SIG-M5 treated with dmso at 0.1 percent for 504 hours (cell line): ENCODE measurements around the gene CALHM6.

Source experiments
- DNase-seq: peaks from one replicate; lab custom pipeline; 2025; ENCODE audit not compliant: unreplicated experiment; lab: John Stamatoyannopoulos, UW

CALHM6 gene

DNA sequence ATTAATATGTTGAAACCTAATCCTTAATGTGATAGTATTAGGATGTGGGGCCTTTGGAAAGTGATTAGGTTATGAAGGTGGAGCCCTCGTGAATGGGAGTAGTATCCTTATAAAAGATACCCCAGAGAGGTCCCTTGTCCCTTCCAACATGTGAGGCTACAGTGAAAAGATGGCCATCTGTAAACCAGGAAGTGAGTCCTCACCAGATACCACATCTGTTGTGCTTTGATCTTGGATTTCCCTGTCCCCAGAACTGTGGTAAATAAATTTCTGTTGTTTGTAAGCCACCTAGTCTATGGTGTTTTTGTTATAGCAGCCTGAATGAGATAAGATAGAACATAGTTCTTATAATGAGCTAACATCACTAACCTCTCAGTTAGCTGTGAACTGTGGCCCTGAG is 16.6 kb upstream of the CALHM6 start:
- no peak for DNase-seq

DNA sequence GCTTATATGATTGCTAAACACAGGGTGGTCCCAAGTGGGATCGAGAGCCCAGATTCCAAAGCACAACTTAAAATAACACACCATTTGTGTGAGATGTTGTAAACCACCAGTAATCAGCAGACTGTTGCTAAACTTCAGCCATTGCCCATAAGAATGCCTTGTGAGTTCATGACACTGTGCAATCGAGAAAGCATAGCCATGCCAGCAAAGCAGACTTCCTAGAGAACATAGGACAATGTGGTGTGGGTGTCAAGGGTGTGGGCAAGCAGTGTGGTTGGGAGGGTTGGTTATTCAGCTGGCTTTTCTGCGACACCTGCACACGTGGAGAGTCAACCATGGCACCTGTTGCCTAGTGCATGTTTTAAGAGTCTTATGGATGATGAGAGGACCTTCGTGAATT is 16.1 kb upstream of the CALHM6 start:
- no peak for DNase-seq

DNA sequence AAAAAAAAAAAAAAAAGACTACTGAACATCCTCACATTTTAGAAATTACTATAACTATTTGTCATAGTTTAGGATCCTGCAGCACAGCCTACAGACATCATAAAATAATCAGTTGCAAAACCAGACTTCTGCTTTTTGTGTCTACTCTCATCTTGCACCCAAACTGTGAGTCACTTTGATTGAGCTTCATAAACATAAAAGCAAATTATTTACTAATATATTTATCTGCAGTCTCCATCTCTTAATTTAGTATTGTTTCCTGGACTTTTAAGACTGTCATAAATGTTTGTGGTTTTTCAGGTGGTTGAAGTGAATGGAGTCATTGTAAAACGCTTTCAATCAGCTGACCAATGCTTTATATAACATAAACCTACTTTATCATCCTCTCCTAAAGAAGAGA is 14.8 kb upstream of the CALHM6 start:
- peak; percentile 40 for DNase-seq

DNA sequence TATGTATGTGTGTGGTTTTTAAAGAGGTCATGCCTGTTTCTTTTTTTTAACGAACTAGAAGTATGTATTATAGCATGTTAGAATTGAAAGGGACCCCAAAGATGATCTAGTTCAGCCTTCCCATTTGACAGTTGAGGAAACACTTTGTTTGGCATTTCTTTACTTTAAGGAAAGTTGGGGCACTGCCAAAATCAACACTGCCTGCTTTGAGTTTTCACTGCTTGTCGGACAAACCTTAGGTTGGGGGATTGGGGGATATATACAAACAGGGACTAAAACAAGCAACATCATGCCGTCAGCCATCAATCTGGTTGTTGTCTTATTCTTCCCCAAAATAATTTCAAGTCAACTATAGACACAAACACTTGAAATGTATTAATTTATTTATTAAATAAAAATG is 14.1 kb upstream of the CALHM6 start:
- DNase-seq, result no peak

DNA sequence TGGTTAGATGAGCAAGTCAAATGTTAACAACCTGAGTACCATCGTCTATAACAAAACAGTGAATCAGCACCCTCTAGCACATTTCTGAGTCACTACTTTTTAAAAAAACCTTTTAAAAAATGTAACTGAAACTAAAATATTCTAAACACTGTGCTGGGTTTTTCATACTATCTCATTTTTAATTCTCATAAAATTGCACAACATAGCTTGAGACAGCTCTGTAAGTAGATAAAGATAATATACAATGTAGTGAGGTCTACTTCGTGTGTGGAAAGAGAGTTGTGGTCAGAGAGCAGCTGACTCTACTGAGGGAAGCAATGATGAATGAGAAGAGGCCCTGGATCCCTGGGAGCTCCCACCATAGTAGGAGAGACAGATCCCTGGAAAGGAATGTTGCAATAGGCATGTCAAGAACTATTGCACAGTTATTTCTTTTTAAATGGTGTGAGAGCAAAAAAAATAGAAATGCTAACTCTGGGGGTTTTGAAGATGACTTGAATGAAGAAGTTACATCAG is 13.6 kb upstream of the CALHM6 start:
- DNase-seq, result peak; percentile 57

DNA sequence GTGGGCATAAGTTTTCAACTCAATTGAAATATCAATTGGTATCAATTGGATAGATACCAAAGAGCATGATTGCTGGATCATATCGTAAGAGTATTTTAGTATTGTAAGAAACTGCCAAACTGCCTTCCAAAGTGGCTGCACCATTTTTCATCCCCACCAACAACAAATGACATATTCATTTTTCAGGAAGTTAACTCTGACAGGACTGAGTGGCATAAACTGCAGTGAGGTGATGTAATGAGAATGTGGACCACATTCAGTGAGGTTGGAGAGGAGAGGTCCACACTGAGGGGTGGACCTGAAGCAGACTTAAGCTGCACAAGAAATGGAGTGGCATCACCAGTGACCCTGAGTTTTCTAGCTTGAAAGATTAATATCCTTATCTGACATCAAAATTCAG is 11.6 kb upstream of the CALHM6 start:
- no peak for DNase-seq

DNA sequence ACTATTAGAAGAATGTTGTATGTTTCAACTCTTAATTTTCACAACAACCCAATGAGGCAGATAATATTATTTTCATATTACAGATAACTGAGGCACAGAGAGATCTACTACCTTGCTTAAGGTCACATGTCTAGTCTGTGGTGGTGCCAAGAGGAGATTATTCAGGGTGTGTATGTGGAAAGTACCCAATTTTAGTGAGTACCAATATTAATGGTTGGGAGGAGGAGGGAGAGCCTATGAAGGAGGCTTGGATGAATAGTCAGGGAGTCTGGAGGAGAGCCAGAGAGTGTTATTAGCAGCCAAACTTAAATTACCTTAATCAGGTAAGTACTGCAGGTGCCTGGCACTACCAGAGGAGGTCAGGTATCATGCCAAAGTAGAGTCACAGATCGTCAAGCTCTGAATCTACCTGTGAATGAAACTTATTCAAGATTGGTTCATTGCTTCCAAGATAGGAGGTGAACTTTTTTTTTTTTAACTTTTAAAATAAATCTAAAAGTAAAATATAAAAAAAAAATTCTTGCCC is 10.9 kb upstream of the CALHM6 start:
- DNase-seq, result no peak

DNA sequence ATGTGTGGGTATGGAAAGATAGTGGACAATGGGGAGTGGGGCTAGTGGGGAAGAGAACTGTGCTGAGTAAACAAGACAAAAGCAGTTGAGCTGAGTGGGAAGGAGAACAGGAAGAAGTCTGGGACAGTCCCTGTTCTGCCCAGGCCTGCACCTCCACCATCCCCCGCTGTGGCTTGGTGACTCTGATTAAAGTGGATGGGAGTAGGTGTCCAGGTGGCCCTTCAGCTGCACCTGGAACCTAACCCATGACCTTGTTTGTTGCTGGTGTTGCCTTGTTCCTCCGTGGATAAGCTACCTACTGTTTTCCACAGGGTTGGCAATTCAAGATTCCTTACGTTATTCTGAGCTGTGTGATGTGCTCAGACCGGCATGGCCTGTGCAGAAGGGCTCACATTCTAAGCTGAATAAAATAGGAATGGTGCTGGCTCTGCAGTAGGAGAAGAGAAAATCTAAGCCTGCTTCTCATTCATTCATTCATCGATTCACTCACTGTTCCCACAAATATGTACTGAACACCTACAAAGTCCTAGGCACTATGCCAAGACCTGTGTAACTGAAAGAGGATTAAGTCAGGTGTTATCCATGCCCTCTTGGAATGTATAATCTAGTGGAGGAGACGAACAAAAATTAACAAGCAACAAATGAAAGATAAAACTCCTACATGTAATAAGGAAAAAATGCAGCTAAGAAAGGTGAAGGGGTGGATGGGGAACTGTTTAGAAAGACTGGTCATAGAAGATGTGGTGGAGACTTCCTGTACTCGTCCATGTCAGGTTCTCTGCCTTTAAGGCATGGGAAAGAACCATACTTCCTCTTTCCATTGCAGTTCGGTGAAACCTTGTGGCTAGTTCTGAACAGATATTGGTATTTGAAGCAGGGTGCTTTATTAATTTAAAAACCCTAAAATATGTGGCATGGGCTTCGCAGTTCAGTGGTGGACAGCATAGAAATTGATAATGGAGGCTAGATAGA is 10.1 kb upstream of the CALHM6 start:
- DNase-seq, result peak; percentile 70

DNA sequence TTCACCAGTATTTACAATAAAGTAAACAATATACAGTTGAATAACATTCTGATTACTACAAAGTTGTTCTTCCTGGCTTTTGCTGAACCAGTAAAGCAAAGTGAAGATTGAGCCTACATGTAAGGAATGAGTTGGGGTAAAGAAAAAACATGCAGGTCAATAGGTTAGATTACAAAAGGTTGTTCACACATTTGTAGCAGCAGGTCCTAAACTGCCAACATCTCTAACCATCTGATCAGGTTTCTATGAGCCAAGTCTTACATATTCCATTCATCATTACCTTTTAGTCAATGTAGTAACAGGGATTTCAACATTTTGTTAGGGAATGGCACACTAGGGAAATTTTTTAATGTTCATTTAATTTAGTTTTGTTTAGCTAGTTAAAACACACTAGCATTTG is 9.3 kb upstream of the CALHM6 start:
- no peak for DNase-seq

DNA sequence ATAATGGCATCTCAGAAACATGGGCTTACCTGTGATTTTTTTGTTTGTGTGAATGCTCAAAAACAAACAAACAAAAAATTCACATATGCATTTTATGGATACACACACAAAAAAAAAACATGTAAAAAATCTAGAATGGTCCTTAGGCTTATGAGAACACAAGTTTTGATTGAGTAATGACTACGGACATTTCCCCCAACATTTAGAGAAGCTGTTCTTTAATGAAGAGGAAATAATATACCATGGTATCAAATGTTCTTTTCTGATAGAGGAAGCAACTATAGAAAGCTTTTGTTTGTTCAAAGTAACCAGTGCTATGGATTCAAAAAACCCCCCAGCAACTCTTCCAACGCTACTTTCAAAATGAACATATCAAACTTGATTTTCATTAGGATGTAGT is 8.6 kb upstream of the CALHM6 start:
- DNase-seq, result no peak

DNA sequence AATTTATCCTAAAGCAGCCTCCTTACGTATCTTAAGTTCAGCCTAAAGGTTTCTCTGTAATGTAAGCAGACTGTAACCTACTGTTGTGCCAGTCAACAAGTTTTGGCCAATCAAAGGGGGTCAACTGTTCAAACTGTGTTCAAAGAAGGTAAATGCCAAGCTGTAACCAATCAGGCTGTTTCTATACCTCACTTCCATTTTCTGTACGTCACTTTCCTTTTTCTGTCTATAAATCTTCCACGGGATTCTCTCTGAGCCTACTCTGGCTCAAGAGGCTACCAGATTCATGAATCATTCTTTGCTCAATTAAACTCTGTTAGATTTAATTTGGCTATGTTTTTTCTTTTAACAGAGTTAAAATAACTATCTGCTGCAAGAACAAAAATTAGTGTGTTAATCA is 5.1 kb upstream of the CALHM6 start:
- DNase-seq, result no peak

DNA sequence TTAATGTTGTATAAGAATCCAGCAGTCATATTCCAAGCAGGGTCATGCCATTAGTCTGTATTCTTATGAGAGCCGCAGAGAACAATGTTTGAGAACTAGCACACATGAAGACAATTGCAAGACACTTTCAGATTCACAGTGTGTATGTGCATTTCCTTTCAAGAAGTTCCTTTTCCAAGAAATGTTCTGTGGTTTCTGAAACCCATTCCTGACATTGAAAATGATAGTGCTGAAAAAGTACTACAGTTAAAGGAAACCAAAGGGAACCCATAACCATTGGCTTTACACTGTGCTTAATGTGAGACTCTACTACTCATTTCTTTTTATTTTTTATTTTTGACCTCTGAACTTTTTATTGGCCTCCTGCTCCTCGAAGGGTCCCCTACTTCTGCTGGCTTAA is 4.2 kb upstream of the CALHM6 start:
- DNase-seq, result no peak

DNA sequence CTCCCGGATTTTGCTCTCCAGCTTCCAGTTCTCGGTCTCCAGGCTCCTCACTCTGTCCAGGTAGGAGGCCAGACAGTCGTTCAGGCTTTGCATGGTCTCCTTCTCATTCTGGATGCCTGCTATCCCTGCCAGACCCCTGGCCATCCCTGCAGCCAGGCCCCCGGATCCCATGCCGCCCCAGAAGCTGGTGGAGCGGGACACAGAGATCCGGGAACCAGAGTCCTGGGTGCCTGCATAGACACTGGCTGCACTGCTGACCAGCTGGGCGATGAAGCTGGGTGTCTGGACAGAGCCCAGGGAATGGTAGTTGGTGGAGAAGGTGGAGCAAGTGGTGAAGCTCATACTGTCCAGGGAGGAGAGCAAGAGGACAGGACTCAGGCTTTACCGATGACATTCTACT is 2.9 kb upstream of the CALHM6 start:
- no peak for DNase-seq

DNA sequence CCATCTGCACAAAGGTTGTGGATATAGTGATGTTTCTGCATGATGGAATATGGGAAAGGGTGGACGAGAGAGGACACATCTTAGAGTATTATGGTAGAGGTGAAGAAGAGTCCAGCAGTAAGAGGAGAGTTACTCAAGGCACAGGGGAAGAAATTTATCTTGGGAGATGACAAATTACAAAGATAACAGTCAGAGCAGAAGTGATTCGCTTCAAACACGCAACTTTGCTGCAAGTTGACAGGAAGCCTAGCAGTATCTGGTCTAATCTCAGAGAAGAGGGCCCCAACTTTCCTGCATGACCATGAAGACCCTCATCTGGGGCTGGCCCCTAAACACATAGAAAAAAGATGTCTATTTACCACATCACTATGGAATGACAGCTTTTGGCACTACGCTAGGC is 1.2 kb upstream of the CALHM6 start:
- DNase-seq, result no peak

DNA sequence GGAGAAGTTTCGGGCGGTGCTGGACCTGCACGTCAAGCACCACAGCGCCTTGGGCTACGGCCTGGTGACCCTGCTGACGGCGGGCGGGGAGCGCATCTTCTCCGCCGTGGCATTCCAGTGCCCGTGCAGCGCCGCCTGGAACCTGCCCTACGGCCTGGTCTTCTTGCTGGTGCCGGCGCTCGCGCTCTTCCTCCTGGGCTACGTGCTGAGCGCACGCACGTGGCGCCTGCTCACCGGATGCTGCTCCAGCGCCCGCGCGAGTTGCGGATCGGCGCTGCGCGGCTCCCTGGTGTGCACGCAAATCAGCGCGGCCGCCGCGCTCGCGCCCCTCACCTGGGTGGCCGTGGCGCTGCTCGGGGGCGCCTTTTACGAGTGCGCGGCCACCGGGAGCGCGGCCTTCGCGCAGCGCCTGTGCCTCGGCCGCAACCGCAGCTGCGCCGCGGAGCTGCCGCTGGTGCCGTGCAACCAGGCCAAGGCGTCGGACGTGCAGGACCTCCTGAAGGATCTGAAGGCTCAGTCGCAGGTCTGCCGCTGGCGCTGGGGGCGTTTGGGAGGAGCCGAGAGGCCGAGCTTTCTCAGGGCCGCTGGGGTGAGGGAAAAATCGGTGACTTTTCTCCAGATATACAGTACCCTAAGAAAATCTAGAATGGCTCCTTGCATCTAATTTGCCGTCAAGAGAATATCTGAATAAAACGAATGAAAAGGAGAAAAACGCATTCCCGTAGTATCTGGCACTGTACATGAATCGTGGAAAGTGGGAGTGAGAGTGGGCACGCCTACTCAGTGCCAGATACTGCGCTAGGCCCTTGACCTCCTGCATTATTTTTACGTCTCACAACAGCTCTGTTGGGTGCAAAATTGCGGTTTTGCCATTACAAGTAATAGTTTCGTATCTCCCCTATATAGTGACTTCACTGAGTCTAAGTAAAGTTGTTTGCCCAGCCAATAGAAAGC is 1.0 kb downstream of the CALHM6 start:
- DNase-seq, result no peak

DNA sequence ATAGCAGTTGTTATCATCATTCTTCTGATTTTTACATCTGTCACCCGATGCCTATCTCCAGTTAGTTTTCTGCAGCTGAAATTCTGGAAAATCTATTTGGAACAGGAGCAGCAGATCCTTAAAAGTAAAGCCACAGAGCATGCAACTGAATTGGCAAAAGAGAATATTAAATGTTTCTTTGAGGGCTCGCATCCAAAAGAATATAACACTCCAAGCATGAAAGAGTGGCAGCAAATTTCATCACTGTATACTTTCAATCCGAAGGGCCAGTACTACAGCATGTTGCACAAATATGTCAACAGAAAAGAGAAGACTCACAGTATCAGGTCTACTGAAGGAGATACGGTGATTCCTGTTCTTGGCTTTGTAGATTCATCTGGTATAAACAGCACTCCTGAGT is 2.1 kb downstream of the CALHM6 start:
- no peak for DNase-seq

DNA sequence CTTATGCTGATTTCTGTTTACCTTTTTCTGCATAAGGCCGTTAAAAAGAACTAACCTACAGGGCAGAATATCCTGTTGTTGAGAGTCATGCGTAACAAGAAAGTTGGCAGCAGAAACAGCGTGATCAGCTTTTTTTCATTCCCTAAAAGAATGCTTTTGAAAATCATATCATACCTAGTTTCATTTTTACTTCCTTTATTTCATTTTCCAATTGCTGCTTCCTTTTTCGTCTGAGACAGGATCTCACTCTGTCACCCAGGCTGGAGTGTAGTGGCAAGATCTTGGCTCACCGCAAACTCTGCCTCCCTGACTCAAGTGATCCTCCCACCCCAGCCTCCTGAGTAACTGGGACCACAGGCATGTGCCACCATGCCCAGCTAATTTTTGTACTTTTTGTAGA is 4.1 kb downstream of the CALHM6 start:
- DNase-seq, result peak; percentile 71

DNA sequence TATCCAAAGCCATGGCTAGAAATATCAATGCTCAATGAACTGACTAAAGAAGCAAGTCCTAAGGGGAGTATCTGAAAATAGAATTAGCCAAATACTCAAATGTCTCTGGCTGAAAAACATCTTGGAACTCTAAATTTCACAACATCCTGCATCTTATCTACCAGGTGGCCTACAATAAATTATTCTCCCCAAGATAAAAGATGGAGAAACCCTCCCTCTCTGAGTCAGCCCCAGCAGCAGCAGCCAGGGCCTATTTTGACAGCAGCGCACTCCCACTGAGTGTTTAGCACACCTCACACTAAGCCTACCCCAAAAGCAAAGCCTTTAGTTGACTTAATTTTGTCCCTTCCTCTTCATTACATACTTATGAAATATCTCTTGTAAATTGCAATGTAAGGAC is 5.9 kb downstream of the CALHM6 start:
- no peak for DNase-seq

DNA sequence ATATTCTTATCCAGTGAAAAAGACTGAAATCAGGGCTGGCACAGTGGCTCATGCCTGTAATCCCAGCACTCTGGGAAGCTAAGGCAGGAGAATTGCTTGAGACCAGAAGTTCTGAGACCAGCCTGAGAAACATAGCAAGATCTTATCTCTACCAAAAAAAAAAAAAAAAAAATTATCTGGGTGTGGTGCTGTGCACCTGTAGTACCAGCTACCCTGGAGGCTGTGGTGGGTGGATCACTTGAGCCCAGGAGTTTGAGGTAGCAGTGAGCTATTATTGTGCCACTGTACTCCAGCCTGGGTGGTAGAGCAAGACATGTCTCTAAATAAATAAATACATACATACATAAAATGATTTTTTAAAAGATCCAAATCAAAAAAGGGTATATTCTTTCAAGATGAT is 6.3 kb downstream of the CALHM6 start:
- no peak for DNase-seq

DNA sequence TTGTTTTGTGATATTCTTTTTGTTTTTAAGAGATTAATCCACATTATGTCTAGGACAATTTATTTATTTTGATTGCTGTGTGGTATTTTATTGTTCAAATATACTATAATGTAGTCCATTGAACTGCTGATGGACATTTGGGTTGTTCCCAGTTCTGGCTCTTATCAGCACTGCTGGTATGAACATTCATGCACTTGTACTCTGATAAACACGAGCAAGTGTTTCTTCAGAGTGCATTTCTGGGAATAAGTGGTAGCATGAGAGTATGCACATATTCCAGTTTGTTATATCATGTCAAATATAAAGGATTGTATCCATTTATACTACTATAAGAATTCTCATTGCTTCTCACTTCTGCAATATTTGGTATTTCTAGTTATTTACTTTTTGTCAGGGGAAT is 7.1 kb downstream of the CALHM6 start:
- DNase-seq, result no peak

DNA sequence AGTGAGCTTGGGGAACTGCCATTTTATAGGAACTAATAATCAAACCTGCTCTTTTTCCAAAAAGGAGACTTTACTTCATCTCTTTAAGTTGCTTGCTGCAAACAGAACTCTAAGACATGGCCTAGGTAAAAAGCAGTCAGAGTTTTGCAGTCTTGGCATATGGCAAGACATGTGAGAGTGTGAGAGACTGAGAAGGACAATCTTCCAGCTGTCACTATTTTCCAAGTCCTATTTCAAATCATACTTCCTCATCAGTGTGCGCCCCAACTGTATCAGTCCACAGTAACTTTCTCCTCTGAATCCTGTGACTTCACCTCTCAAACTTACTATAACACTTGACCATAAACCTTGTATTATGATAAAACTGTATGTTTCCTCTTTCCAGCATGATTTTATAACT is 10.4 kb downstream of the CALHM6 start:
- DNase-seq, result no peak
